T-helper 9 cell (primary cell): ENCODE measurements around the gene CMYA5.
"Not testable (repeated sequence)": the region's sequence is repeated elsewhere in the genome, so short reads cannot be mapped to it uniquely, and the experiment has no call there.

Experiments
- DNase-seq: peaks from one replicate; pipeline ENCODE4 v3.0.0-alpha.2; 2020
- total RNA-seq, 2 donors: gene quantifications; one replicate each; lab custom pipeline; 2026; lab: John Stamatoyannopoulos, UW

CMYA5 gene
- total RNA-seq = 1.2 to 2.7 reads per million in 2 donors

DNA sequence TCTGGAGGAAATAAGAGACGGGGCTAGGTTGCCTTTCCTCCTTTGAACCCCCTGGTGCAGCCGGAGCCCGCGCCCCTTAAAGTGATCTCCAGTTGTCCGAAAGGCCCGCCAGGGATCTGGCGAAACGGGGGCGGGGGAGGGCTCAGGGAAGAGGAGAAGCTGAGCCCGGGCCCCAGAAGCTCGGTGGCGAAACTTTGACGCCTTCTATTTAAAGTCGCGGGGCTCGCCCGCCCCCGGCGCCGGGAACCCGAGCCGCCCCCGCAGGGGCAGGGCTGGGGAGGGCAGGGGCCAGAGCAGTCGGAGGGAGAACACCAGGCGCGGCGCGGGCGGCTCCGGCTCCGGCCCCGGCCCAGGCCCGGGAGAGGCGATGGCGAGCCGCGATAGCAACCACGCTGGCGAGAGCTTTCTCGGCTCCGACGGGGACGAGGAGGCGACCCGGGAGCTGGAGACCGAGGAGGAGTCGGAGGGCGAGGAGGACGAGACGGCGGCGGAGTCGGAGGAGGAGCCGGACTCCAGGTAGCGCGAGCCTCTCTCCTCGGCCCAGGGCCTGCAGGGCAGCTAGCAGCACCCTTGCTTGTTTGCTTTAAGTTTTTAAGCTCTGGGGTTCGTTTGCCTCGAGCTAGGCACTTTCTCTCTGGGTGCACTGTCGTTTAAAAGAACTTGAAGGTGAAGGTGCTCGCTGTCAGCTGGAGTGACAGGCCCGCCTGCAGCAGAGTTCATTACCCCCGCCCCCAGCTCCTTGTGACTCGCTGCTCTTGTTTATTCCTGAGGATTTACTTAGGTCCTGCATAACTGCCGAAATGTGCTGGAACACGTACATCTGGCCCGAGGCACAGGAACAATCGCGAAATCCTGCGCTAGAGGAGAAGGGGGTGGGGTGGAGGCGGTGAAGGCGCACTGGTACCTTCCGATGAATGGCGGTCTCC is at the start of gene CMYA5:
Gene CMYA5, plus strand, starts transcription at position 296 of the 926 bp plus-strand sequence. Its CDS starts 72 bp downstream, at position 368.
- DNase-seq = no peak

DNA sequence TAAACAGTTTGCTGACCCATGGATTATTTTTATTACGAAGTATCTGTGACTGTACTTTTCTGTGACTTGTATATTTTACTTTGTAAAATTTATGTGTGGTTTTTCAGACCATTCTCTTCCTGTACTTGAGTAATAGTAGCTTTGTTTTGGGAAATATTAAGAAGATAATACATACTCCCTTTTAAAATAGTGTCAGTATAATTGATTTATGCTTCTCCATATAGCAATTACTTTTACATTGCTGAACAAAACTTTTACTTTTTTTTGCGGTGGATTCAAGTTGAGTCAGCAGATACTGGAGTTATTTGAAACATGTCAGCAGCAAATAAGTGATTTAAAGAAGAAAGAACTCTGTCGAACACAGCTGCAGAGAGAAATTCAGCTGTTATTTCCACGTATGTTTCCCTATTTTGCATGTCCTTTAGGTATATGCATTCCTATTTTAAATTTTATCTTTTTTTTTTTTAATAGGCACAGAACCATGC is 49.0 kb upstream of the CMYA5 start:
- DNase-seq = no peak

DNA sequence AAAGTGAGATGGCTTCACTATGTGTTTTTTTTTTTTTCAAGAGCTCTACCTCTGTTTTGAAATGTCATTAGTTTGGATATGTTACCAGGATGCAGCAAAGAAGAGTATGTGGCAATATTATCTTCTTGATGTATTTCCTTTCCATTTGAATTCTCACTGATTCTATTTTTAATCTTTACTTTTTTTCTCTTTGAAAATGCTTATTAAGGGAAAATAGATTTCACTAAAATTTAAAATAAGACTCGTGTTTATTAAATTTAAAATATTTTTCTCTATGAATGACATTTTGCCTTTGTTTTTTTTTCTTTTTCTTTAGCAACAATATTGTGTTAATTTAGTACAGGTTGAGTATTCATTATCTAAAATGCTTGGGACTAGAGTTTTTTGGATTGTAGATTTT is 48.2 kb upstream of the CMYA5 start:
- no peak for DNase-seq

DNA sequence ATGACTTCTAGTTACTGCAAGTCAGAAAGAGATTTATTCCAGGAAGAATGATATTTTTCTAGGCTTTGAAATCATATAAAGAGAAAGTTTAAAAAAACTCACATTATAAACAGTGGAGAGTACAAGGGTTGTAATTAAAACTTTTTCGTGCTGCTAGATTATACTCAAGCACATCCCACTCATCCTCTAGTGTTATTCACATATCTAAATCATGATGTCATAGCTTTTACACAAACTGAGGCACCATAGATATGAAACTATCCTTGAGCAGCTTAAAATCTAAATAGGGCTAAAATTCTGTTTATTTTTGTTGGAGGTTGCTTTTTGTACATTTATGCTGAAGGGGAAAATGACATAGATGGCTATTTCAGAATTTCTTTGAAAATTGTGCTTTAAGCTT is 47.4 kb upstream of the CMYA5 start:
- DNase-seq = no peak

DNA sequence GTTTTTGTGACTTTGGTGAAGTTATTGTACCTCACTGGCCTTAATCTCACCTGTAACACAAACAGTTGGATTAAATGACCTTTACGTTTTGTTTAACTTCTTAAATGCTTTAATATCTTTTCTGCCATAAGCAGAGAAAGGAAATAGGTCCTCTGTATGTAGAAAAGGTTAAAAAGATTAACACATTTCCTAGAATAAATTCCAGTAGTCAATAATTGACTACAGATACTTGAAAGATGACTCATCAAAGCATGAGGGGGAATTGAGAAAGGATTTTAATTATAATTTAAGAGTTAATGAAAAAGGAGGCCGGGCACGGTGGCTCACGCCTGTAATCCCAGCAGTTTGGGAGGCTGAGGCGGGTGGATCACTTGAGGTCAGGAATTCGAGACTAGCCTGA is 35.8 kb upstream of the CMYA5 start:
- no peak for DNase-seq

DNA sequence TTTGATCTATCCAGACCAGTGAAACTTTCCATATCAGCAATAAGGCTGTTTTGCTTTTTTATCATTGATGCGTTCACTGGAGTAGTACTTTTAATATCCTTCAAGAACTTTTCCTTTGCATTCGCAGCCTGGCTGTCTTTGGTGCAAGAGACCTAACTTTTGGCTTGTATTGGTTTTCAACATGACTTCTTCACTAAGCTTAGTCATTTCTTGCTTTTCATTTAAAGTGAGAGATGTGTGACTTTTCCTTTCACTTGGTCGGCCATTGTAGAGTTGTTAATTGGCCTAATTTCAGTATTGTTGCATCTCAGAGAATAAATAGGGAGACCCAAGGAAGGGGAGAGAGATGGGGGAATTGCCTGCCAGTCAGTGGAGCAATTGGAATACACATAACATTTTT is 26.4 kb upstream of the CMYA5 start:
- DNase-seq = no peak

DNA sequence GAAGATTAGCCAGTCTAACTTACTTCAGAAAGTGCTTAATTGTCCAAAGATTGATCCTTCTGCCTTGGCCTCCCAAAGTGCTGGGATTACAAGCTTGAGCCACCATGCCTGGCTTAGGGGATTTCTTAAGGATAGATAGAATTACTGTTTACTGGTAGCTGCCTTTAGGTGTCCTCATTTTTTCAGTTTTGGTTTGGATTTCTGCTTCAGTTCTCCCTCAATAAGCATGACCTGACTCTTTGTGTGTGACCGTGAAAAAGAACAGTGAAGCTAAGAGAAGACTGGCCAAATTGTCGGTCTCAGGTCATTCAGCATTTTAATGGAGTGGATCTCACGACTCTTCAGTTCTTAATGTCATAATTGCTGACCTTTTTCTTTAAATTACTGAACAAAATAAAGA is 22.9 kb upstream of the CMYA5 start:
- no peak for DNase-seq

DNA sequence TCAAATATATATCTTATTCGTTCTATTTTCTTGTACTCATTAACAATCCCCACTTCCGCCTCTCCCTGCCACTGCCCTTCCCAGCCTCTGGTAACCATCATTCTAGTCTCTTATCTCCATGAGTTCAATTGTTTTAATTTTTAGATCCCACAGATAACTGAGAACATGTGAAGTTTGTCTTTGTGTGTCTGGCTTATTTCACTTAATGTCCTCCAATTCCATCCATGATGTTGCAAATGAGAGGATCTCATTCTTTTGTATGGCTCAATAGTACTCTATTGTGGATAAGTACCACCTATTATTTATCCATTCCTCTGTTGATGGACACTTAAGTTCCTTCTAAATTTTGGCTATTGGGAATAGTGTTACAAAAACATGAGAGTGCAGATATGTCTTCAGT is 17.2 kb upstream of the CMYA5 start:
- no peak for DNase-seq

DNA sequence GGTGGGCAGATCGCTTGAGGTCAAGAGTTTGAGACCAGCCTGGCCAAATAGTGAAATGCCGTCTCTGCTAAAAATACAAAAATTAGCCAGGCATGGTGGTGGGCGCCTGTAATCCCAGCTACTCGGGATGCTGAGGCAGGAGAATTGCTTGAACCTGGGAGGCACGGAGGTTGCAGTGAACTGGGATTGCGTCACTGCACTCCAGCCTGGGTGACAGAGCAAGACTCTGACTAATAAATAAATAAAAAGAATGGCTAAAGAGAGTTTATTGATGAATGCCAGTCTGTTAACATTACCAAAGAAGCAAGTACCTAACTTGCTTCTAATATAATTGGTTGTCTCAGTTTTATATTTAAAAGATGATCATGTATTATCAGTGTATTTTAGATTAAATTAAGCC is 13.3 kb upstream of the CMYA5 start:
- DNase-seq = not testable (repeated sequence)

DNA sequence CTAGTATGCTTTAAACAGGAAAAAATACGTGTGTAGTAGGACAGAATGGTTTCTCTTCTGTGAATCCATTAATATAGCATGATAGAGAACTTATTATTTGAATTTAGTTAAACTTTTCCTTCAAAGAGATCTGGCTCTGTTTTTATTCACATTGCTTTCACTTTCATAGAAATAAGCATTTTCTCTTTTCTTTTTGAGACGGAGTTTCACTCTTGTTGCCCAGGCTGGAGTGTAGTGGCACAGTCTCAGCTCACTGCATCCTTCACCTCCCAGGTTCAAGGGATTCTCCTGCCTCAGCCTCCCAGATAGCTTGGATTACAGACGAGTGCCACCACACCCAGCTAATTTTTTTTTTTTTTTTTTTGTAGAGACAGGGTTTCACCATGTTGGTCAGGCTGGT is 7.5 kb upstream of the CMYA5 start:
- not testable (repeated sequence) for DNase-seq

DNA sequence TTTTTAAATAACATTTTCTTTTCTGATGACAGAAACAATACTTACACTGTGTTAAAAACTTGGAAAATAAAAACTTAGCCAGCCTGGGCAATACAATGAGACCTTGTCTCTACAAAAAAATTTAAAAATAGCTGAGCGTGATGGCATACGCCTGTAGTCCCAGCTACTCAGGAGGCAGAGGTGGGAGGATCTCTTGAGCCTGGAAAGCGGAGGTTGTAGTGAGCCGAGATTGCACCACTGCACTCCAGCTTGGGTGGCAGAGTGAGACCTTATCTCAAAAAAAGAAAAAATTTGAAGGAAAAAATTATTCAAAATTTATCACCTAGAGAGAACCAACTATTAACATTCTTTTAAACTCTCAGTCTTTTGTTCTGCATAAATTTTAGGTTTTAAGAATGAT is 4.9 kb upstream of the CMYA5 start:
- no peak for DNase-seq

DNA sequence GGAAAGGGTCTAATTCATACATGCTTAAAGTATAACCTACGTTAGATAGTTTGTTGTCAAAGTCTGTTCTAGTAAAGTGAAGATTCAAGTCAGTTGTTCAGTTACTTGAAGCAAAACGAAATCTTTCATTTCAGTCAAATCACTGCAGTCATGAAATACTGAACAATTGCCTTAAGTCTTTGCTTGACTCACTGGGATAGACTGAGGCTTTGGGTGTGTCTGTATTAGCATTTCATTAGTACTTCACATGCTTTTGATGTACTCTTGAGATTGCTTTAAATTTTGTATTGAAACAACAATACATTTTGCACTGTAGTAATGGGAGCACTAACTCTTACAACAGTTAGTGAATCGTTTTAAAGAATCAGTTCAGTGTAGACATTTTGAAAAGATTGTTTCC is 4.0 kb upstream of the CMYA5 start:
- no peak for DNase-seq

DNA sequence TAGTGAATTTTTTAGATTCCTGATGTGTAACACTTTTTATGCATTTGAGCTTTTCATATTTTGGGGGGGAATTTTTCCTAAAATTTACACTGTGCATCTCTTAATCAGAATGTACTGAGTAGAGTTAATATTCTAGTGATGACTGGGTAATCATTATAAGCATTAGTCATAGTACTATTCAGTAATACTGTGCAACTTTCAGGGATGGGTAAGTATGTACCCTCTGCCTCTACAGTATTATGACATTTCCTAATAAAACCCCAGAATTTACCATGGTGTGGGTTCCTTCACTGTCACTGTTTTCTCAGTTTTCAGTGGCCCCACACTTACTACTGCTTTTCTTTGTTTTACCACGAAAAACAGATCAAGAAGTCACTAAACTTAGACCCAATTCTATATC is 2.8 kb upstream of the CMYA5 start:
- DNase-seq = no peak

DNA sequence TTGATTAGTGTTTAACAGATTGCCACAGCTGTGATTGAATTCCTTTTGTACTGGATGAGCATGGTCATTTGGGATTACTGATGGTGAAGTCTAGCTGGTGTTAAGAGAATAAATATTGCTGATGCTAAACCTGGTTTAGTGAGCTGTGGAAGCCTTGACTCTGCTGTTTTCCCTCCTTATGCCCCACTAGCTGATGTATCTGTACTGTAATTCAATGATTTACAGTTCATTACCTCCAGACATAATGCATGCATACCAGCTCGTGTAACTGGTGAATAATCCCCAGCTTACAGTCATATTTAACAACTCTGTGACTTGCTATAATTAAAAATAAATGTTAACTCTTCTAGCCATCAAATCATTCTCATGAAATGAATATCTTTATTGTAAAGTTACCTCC is 1.7 kb upstream of the CMYA5 start:
- no peak for DNase-seq

DNA sequence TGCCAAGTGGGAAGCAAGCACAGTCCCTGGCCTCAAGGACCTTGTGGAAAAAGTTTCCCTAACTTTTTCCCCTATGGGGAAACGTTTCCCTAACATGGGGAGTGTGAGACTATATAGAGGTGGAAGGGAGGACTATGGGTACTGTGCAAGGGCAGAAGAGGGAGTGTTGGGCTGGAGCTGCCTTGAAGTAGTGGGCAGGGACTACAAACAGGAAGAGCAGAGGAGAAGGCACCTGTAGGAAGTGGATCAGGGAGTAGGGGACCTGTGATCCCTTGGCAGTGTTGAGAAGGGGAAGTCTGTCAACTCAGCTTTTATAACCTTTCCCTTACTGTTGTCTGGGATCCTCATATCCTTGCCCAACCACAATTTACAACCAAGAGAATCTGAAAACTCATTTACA is 1.4 kb downstream of the CMYA5 start:
- DNase-seq = no peak

DNA sequence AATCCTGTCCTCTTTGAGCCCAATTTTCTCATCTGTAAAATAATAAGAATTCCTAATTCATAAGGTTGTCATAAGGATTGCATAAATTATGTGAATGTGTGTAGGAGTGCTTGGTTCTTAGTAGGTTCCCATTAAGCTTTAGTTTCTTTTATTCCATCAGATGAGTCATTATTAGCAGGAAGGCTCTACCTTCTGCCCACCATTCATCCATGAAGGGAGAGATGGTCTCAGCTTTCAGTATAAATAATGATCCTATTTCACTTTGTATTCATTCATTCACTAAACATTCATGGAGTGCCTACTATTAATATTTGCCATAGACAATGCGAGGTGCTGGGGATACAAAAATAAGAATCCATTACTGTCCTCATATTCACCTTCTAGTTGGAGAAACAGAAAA is 3.0 kb downstream of the CMYA5 start:
- no peak for DNase-seq

DNA sequence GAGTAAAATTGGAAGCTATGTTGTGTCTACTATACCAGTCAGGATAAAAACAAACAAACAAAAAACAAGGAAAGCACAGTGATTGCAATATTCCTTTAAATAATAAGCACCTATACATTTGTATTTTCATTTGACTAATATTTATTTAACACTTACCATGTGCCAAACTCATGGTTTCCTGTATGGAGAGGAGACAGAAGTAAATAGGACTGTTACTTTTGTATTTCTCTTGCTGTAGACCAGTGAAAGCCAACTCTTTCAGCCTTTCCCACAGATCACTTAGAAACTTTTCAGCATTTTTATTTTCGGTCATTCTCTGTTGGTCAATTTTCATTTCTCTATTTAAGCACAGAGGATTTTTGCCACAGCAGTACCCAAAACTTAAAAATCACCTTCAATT is 4.5 kb downstream of the CMYA5 start:
- DNase-seq = no peak

DNA sequence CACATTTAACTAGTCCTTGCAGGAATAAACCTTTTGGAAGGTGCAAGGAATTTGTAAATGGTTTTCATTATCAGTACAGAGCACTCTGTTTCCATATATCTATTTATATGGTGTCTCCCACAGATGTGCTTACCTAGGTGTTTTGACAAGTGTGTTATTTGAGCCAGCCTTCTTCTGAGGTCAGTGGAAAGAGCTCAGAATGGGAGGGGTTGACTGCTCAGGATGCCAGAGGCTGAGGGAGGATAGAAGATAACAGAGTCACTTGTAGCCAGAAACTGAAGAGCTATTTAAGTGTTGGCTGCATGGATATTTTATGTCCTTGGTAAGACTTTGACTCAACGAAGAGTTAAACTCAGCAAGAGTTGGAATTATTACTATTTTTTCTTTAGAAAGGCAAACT is 5.0 kb downstream of the CMYA5 start:
- no peak for DNase-seq

DNA sequence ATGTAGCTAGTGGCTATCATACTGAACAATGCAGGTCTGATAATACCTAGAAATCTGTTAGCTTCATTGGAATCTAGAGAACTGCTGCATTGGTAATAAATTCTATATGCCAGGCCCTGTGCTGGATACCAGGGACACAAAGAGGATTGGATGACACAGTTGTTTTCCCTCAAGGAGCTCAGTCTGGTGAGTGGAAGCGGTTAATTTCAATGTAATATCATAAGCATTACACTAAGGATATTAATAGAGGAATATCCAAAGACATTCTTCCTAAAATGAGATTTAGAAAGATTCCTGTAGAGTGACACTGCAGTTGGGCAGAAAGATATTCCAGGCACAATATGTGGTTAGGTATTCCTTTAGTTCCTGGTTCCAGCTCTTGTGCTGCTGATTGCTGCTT is 5.9 kb downstream of the CMYA5 start:
- no peak for DNase-seq

DNA sequence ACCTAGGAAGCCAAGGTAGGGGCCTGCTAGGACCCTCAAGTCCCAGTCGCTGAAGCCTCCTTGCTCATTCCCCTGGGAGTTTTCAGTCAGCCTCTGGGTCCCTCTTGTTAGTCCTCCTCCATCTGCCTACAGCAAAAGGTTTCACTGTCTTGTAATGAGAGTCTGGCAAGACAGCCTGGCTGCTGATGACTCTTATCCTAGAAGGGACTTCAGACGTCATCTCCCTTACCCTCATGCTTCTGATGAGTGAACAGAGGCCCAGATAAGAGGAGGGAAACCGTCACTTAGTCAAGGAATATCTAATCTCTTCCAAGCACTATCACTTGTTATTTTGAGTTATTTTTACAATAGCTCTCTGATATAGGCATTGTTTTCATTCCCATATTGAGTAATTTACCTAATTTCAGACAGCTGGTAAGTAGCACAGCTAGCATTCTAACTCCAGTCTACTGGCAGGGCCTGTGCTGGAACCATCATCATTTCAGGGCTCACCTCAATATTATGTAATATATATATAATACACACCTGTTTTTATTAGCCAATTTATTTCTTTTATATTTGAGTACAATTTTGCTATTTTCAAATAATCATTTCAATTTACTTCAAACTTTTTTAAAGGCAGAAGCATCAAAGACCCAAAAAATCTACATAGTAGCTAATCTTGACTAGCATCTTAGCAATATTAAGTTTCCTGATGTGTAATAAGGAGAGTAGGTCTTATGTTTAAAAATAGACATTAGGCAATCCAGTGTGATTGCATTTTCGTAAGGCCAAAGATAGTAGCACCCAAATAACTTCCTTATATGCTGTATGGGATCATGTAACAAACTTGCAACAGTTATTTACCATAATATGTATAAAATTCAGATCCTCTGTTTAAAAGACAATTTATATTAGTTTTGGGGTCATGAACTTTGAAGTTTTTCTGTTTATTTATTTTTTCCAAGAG is 7.9 kb downstream of the CMYA5 start:
- DNase-seq = no peak

DNA sequence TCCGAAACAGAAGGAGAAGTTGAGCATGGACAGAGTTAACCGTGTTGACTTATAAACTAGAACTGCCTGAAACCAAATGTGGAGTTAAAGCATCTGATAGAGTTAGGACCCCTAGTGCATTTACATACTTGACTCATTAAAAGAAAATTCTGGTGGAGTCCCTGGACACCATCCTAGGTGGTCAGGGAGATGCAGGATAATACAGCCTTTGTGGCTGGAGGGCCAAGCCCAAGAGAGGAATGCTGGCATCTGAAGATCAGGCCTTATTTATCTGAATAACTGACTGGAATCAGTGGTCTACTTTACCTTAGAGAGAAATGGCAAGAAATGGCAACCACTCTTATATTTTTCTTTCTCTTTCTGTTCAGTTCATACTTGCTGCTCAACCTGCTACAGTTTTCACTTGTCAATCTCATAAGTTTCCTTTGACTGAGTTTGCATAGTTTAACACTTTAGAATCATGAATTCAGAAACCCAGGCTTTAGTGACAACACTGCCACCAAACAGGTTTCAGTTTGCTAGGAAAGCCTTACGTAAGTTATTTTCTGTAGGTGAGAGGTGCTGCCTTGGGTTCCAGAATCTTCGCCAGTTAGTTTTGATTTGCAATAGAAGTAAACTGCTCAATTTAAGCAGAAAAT is 10.2 kb downstream of the CMYA5 start:
- DNase-seq = no peak

DNA sequence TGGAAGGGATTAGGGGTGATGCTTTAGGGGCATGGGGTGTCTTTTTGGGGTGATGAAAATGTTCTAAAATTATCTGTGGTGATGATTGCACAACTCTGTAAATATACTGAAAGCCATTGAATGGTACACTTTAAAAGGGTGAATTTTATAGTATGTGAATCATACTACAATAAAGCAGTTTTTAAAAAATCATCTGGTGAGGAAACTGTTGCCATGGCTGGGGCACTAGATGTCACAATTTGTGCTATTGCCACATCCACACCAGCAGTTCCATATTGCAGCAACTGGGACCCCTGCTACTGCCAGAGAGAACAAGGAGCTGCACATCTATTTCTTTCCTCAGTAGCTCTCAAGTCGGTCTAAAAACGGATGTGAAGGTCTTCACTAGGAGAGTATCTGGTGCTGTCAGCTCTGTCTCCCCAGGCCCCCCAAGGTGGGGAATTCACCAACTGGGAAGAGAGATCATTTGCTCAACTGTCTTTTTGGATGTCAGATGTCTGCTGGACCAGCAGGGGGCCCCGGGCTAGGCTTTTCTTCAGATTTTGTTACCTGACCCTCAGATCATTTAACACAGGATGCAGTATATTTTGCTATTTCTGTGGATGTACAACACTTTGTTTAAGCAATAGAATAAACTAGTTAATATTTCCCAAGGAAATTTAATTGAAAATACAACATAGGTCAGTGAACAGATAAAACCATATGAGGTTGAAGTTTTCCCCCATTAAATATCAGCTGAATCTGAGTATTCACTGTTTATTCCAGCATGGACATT is 13.2 kb downstream of the CMYA5 start:
- no peak for DNase-seq

DNA sequence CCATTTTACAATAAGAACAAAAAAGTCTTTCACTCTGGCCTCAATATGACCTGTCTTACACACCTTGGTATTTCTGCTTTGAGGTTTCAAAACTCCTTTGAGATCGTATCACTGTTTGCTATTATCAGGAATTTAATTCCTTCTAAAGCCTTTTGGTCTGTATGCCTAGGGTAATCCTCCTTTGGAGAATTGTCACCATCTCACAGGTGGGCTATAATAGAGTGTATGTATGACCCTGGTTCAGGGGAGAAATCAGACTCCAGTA is 13.7 kb downstream of the CMYA5 start:
- DNase-seq = no peak
